WI38 (cell line): ENCODE measurements around the gene PSPN.
"Not testable (repeated sequence)": the region's sequence is repeated elsewhere in the genome, so short reads cannot be mapped to it uniquely, and the experiment has no call there.

Experiments
- H3K4me3 ChIP-seq: 2 replicates; pipeline ENCODE4 v1.5.1; 2011; ENCODE audit warnings: low read depth, mild to moderate bottlenecking, control low read depth, low read length
- TF ChIP-seq, protein P1 (sequence below): IDR thresholded peaks from 2 replicates; pipeline ENCODE4 v1.5.1; 2012; ENCODE audit warnings: low read depth, mild to moderate bottlenecking, control low read depth, low read length

PSPN gene

DNA sequence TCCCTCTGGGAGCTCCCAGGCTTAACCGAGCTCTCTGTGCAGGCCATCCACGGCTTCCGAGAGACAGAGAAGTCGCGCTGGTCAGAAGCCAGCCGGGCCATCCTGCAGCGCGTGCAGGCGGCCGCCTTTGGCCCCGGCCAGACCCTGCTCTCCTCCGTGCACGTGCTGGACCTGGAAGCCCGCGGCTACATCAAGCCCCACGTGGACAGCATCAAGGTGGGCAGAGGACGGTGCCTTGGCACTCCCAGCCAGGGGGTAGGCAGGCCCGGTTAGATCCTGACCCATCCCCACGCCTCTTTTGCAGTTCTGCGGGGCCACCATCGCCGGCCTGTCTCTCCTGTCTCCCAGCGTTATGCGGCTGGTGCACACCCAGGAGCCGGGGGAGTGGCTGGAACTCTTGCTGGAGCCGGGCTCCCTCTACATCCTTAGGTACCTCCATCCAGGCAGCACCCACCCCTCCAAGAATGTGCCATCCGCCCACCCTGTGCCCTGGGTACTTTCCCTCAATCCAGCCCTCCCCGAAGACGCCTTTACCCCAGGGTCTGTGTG, 1.5 kb downstream of the PSPN start:
- TF ChIP-seq, protein P1, sequence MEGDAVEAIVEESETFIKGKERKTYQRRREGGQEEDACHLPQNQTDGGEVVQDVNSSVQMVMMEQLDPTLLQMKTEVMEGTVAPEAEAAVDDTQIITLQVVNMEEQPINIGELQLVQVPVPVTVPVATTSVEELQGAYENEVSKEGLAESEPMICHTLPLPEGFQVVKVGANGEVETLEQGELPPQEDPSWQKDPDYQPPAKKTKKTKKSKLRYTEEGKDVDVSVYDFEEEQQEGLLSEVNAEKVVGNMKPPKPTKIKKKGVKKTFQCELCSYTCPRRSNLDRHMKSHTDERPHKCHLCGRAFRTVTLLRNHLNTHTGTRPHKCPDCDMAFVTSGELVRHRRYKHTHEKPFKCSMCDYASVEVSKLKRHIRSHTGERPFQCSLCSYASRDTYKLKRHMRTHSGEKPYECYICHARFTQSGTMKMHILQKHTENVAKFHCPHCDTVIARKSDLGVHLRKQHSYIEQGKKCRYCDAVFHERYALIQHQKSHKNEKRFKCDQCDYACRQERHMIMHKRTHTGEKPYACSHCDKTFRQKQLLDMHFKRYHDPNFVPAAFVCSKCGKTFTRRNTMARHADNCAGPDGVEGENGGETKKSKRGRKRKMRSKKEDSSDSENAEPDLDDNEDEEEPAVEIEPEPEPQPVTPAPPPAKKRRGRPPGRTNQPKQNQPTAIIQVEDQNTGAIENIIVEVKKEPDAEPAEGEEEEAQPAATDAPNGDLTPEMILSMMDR = no peak
- peak overlapping the region; percentile 54 for H3K4me3 ChIP-seq

DNA sequence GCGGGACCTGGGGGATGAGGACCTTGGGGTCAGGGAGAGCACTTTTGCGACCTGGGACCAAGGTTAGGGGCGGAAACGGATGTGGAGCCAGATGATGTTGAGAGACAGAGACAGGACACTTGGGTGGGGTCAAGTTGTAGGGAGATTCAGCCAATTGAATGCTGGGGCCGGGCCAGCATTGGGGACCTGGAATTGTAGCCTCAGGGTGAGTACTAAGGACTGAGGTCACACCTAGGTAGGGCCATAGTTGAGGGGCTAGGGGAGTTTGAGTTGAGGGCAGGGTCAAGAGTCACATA, 2.0 kb downstream of the PSPN start:
- TF ChIP-seq, protein P1 = no peak
- H3K4me3 ChIP-seq = peak overlapping the region; percentile 54

DNA sequence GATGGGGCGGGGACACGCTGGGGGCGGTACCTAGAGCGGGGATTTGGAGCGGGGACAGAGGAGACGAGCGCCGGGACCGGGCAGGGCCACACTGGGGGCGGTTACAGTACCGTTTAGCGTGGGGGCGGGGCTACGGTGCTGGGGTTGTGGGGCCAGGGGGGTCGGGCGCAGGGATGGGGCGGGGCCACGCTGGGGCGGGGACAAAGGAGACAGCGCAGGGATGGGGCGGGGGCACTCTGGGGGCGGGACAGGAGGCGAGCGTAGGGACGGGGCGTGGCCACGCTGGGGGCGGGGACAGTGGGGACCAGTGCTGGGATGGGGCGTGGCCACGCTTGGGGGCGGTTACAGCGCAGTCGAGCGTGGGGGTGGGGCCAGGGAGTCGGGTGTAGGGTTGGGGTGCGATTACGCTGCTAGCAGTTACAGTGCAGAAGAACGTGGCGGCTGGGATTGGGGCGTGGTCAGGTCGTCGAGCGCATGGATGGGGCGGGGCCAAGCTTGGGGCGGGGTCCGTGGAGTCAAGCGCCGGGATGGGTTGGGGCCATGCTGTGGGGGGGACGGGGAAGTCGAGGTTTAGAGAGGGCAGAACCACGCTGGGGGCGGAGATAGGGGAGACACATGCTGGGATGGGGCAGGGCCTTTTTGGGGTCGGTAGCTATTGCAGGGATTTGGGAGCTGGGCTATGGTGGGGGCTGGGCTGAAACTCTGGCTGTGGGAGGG, 2.5 kb downstream of the PSPN start:
- TF ChIP-seq, protein P1 = no peak
- peak overlapping the region; percentile 75 for H3K4me3 ChIP-seq

DNA sequence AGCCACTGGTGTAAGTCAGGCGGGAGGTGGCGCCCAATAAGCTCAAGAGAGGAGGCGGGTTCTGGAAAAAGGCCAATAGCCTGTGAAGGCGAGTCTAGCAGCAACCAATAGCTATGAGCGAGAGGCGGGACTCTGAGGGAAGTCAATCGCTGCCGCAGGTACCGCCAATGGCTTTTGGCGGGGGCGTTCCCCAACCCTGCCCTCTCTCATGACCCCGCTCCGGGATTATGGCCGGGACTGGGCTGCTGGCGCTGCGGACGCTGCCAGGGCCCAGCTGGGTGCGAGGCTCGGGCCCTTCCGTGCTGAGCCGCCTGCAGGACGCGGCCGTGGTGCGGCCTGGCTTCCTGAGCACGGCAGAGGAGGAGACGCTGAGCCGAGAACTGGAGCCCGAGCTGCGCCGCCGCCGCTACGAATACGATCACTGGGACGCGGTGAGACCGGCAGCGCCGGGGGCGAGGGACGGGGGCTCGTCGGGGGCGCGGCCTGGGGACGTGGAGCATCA, 3.1 kb downstream of the PSPN start, which contains the start of gene ALKBH7:
ALKBH7 (plus strand) TSS at position 201 of the 502 bp plus-strand sequence; CDS start at position 228, 27 bp downstream.
- TF ChIP-seq, protein P1 = no peak
- H3K4me3 ChIP-seq = peak within 1 kb of the TSS; percentile 75

DNA sequence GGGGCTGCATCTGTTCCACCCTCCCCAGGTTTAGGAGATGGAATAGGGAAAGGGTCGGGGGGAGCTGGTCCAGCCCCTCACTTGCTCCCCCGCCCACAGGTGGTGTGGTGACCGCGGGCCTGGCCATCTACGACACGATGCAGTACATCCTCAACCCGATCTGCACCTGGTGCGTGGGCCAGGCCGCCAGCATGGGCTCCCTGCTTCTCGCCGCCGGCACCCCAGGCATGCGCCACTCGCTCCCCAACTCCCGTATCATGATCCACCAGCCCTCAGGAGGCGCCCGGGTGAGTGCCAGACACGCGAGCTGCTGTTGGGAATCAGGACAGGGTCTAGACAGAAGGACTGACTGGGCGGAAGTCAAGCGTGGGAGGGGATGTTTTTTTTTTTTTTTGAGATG, 11.4 kb downstream of the PSPN start:
- no peak overlapping the region for H3K4me3 ChIP-seq
- TF ChIP-seq, protein P1 = no peak

DNA sequence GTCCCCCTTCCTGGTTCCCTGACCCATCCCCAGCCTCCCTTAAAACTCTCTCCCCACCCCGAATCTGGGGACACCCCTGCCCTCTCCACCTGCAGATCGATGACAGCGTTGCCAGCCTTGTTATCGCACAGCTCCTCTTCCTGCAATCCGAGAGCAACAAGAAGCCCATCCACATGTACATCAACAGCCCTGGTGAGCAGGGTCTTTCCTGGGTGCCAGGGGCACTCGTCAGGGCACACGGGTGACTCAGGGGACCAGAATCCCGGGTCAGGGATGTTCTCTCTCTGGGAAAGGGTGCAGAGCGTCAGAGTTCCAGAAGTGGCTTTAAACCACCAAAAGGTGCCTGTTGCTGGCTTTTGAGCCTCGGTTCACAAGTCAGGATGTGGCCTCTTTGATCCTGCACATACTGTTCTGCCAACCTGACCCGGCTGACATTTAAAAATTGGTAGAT, 13.4 kb downstream of the PSPN start:
- peak overlapping the region; percentile 82 for H3K4me3 ChIP-seq

DNA sequence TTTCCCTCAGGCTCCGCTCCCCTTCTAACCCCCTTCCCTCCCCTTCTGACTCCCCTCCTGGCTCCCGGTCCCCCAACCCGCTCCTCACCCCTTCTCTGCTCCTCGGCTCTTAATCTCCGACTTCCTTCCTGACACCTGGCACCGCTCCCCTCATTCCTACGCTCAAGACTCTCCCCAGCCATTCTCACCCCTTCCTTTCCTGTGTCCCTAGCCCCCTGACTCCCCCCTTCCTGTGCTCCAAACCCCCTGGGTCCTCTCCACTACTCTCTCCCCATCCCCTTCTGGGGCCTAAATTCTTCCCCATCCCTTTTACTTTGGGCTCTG, 13.7 kb downstream of the PSPN start:
- H3K4me3 ChIP-seq = peak overlapping the region; percentile 82
- TF ChIP-seq, protein P1 = no peak

More for the DNA sequence above, 13.4 kb downstream of the PSPN start:
- TF ChIP-seq, protein P1 = no peak

DNA sequence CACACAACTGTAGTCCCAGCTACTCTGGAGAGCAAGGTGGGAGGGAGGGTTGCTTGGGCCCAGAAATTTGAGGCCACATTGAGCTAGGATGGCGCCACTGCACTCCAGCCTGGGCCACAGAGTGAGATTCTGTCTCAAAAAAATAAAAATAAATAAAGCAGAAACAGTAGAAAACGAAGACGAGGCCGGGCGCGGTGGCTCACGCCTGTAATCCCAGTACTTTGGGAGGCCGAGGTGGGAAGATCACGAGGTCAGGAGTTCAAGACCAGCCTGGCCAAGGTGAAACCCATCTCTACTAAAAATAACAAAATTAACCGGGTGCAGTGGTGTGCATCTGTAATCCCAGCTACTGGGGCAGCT, 14.9 kb downstream of the PSPN start:
- H3K4me3 ChIP-seq = peak overlapping the region; percentile 82

DNA sequence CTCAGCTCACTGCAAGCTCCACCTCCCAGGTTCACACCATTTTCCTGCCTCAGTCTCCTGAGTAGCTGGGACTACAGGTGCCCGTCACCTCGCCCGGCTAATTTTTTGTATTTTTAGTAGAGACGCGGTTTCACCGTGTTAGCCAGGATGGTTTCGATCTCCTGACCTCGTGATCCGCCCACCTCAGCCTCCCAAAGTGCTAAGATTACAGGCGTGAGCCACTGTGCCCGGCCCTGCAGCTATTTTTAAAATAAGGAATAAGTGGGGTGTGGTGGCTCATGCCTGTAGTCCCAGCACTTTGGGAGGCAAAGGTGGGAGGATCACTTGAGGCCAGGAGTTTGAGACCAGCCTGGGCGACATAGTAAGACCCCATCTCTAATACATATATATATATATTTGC, 15.3 kb downstream of the PSPN start:
- H3K4me3 ChIP-seq = not testable (repeated sequence)
